Ecto neural progenitor cell (in vitro differentiated cells): Measurements from ENCODE around the gene OMD.

Experiments
- DNase-seq: peaks from one replicate; pipeline ENCODE4 v3.0.0-alpha.2; 2018; ENCODE audit warnings: low spot score

The OMD gene, protein sequence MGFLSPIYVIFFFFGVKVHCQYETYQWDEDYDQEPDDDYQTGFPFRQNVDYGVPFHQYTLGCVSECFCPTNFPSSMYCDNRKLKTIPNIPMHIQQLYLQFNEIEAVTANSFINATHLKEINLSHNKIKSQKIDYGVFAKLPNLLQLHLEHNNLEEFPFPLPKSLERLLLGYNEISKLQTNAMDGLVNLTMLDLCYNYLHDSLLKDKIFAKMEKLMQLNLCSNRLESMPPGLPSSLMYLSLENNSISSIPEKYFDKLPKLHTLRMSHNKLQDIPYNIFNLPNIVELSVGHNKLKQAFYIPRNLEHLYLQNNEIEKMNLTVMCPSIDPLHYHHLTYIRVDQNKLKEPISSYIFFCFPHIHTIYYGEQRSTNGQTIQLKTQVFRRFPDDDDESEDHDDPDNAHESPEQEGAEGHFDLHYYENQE

DNA sequence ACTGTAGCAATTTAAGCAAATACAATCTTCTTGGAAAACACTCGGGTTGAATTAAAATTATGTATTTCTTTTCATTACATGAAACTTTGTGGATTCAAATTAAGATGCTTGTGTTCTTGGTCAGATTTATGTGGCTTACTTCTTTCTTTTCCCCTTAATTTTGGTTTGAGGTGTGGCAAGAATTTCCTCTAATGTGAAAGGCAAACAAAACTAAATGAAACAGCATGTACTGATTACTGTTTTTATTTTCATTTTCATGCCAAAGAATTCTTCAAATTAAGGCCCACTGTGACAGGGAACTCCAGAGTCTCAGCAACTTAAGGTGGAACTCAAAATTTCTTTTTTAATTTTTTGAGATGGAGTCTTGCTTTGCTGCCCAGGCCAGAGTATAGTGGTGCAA, at the start of gene OMD:
TSS of gene OMD (minus strand) at position 132 of the 400 bp plus-strand sequence. CDS start 6,913 bp downstream, outside the sequence.
- DNase-seq, result no peak

DNA sequence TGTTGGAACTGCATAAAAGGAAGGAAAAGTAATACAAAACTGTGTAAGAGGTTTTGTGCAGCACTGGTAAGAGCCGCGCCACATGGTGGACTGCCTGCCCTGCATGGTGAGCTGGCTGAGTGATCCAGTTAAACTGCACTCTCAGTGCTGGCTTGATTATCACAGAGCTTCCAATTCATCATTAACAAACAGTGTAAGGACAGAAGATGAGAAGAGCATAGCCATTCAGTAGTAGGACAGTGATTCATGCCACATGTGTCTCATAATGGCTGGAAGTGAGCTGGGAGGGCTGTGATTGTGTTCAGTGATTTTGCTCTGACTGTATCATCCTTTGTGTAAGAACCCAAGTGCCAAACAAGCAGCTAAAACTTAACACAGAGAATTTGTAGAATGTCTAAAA, 43.9 kb upstream of the OMD start:
- no peak for DNase-seq

DNA sequence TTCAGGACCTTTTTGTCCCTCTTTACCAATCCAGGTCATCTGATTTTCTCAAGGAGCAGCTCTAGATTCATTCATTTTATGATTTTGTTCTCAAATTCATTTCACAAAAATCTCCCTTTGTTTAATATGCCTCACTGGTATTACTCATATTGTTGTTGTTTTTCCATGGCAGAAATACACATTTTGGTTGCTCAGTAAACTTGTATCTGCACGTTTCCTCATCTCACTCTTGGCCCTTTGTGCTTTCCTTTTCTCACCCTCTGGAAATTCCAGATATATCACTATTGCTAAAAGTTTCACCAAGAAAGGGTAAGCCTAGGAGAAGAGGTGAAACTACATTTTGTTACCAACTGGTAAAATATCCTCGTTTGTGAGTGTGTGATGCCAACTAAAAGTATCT, 43.2 kb upstream of the OMD start:
- DNase-seq, result no peak

DNA sequence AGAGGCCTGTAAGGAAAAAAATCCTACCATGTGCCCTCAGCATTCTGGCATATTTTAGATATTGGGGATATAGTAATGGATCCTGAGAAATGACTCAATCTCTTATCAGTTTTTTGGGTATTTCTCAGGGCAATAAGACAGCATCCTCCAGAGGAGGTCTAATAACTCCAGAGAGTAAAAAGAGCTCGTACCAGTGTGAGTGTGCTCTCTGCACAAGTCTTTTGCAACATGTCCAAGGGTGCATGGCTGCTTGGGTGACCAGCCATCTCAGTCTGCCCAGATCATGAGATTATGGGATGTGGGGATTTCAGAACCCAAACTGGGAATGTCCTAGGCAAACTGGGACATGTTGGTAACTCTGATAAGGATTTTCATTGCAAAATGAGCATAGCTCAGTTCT, 42.8 kb upstream of the OMD start:
- DNase-seq, result no peak

DNA sequence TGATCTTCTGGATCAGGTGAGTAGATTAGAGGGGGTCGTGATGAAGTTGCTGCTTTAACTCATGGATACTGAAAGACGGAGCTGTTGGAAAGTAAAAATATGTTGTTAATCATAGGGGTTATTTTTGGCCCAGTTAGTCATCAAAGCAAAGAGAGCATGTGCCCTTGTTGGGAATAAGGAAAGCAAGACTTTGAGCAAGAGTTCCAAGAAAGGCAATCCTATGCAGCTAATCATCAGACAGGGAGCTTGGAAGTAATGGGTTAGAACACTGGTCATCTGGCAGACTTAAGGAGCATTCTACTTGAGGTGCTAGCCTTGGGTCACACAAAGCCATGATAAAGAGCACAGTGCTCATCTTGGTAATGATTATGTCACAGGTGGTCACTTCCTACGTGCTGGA, 39.7 kb upstream of the OMD start:
- DNase-seq, result no peak

DNA sequence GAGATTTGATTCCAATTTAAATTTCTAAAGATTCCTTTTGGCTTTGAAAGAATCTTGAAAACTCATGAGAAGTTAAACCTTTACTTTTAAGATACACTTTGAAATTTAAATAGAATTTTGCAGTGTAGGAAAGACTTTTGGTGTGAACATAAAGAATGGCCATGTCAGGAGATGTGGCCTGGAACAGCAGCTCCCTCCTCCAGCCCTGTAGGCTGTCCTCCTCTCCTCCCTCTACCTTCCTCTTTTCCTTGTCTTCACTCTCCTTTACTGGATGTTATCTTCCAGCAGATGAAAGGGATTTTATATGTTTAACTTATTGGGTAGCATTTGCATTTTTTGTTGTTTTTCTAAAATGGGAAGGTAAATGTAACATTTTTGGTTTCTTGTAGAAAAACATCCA, 39.1 kb upstream of the OMD start:
- no peak for DNase-seq

DNA sequence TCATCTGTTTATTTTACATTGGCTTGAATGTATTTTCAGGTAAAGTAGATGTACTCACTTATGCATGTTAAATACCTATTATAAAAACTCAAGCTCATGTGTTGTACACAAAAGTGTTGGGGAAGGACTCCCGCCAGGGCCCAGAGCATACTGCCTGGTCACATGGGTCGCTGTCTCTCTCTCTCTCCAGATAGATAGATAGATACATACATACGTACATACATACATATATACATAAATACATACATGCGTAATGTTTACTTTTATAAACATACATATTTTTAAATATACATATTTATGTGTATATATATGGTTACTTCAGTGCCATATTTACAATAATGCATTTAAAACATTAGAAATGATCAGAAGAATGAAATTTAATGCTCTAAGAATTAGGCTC, 33.3 kb upstream of the OMD start:
- DNase-seq, result no peak

DNA sequence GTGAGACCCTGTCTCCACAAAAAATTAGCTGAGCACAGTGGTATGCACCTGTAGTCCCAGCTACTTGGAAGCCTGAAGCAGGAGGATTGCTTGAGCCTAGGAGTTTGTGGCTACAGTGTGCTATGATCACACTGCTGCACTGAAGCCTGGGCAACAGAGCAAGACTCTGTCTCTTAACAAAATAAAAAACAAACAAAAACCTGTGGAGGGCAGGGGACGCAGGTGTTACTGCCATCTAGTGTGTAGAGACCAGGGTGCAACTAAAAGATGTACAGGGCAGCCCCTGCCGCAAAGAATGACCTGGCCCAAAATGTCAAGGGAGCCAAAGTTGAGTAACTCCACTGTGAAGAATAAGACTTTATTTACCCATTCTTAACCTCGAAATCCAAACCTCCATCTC, 30.9 kb upstream of the OMD start:
- DNase-seq, result no peak

DNA sequence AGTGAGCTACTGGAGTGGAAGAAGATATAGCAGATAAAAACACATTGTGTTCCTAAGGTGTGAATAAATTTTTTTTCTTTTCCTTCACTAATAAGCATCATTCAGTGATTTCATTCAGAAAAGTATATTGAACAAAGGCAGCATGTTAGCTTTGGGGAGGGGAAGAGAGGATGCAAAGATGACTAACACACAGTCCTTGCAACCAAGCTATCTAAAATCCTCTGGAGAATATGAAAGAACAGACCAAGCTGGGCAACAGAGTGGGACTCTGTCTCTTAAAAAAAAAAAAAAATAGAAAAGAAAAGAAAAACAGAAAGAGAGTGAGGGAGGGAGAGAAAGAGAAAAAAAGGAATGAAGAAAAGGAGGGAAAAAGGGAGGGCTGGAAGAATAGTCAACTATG, 22.3 kb upstream of the OMD start:
- DNase-seq, result no peak

DNA sequence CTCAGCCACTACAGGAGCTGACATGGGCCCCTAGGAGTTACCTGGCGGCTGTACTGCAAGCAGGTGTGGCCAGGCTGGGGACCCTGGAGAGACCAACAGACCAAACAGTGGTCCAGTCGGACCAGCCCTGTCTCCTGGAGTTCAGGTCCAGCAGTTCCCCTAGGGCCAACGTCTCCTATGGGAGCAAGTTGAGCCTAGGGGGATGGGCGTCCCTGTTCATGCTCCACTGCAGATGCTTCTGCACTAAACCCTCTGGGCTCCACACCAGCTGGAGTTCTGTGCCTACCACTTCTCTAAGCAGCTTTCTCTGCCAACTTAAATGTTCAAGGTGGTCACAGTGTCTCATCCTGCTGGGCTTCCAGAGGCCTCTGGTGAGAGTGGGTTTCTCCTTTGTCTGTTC, 20.6 kb upstream of the OMD start:
- DNase-seq, result no peak

DNA sequence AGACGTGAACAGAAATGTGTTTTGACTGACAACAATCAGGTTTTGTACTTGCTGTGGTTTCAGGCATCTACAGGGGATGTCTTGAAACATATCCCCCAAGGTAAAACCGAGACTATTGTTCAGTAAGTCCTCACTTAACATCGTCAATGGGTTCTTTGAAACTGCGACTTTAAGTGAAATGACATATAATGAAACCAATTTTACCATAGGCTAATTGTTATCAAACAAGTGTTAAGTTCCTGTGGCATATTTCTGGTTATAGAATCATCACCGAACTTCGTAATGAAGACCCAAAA, 16.4 kb upstream of the OMD start:
- no peak for DNase-seq

DNA sequence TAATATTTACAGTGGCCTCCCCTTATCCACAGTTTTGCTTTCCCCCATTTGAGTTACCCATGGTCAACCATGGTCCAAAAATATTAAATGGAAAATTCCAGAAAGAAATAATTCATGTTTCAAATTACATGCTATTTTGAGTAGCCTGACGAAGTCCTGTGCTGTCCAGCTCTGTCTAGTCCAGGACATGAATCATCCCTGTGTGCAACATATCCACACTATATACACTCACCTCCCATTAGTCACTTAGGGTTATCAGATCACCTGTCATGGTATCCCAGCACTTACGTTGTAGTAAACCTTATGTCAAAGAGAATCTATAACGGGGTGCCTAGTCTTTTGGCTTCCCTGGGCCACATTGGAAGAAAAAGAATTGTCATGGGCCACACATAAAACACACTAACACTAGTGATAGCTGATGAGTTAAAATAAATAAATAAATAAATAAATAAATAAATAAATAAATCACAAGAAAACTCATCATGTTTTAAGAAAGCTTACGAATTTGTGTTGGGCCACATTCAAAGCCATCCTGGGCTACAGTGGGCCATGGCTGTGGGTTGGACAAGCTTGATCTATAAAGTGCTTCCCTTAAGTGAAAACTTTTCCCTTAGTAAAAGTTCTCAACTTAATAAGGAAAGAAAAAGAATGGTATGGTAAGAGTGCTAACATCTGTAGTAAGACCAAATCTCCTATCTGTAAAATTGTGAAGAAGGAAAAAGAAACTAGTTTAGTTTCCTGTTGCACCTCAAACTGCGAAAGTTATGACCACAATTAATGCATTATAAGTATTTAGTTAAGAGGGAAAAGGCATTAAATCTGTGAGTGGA, 15.9 kb upstream of the OMD start:
- no peak for DNase-seq

DNA sequence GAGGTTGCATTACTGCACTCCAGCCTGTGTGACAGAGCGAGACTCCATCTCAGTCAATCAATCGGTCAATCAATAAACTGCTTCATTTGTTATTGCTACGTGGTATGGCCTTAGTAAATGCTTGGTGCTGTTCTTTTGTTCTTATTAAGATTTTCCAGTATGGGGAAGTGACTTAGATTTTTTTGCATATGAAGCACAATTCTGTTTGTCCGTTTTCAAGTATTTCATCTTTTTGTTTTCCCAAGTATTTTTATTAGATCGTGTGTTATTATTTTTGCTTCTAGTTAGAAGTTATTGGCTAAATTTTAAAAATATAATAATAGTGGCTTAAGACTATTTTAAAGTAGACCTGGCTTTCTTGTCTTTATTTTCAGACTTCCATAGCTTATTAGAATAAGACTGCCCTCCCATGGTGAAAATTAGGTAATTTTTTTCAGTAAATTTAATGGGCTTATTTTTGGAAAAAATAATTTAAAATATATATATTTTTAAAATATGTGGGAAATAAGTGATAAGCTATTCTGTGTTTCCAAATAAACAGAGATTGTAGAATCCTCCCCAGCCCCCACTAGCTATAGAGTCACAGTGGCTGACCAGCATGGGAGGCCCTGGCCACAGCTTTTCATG, 14.7 kb upstream of the OMD start:
- no peak for DNase-seq

DNA sequence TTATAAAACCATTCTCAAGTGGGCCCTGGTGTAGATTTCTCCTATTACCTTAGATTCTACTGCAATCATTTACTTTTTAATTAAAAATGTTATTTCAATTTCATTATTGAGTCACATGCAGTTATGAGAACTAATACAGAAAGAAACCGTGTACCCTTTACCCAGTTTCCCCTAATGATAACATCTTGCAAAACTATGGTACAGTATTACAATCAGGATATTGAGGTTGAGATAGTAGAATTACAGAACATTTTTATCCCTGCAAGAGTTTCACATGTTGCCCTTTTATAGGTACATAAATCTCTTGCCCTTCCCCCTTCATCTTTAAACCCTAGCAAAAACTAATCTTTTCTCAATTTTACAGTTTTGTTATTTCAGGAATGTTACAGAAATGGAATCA, 11.0 kb upstream of the OMD start:
- DNase-seq, result no peak

DNA sequence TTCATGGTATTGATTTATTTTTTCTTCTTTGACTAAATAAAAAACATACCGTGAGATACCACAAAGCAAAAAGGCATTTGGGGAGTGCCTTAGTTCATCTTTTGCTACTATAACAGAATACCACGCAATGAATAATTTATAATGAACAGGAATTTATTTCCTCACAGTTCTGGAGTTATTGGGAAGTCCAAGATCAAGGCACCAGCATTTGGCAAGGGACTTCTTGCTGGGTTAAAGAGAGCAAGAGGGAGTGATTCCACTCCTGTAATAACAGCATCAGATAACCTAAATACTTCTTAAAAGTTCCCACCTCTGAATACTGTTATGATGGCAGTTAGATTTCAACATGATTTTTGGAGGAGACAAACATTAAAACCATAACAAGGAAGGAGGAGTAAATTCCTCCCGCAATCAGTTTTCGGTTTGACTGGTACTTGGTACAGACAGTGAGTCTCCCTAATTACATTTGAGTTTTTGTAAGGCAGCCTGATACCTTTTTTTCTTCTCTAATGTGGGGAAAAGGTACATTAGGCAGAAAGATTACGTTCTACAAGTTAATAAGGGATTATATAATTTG, 8.8 kb upstream of the OMD start:
- DNase-seq, result no peak

DNA sequence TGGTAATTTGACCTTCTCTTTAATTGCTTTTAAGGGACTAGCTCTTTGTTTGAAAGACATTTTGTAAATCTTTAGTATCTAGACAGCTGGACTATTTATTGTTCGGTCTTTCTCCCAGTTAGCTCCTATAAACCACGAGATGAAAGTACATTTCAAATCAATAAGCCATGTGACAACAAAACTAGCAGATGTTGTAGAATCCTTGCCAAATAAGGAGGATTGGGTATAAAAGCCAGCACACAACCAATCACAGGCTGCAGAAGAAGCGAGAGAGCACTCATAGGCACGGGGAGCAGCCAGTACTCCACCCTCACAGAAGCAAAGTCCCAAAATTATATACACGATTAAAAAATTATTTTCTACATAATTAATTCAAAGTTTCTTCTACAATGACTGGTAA, 8.1 kb upstream of the OMD start:
- DNase-seq, result no peak

DNA sequence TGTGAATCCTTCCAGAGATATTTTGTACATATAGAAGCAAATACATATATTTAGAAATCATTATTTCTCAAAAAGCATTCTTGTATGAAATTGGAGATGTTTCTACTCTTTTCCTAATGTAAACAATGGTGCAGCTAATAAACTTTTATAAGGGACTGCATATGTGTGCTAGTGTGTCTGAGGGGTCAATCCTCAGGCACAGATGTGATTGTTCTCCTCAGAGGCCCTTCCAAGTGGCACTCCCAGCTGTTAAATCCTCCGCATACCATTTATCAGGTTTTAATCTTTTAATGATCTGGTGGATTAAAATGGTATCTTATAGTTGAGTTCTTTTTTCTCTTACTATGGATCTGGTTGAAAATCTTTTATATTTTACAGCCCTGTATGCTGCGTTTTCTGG, 5.6 kb upstream of the OMD start:
- DNase-seq, result no peak

DNA sequence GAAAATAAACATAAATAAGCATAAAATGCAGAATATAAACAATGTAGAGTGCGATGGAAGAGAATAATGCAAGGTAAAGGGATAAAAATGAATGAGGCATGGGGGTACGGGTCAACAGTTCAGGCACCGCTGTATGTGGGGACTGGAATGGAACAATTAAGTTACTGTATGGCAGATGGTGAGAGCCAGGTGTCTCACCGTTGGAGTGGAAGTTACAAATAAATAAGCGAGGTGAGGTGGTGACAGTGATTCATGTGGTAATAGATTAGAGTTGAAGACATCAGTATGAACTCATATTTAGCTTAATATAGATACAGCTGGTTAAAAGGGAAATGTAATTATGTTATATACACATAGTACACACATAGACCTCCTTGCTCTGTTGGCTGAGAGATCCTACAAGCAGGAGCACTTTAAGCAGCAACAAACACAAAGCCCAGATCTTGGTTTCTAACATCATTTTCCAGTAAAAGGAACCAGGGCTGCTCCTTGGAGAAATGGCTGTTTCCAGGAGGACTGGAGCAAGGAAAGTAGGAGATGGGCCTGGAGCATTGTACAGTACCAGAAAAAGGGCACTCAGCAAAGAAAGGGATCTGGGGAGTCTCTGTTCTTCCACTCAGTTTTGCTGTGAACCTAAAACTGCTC, 2.4 kb upstream of the OMD start:
- DNase-seq, result no peak

DNA sequence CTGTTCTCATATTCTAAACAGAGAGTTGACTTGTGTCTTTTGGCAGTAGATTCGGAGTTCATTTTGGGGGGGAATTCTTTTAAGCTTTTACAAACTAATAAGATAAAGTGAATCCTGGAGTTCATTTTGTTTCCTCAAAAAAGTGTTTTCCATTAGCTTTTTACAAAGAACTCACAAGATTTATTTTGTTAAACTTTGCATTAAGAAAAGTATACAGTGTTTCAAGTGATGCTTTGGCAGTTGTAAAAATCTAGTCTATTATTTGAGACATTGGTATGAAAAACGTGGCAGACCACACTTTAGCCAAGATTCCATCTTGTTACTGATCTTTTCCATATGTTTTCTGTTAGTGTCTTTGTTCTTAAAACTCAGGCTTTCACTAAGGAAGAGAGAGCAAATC, 1.2 kb upstream of the OMD start:
- no peak for DNase-seq

DNA sequence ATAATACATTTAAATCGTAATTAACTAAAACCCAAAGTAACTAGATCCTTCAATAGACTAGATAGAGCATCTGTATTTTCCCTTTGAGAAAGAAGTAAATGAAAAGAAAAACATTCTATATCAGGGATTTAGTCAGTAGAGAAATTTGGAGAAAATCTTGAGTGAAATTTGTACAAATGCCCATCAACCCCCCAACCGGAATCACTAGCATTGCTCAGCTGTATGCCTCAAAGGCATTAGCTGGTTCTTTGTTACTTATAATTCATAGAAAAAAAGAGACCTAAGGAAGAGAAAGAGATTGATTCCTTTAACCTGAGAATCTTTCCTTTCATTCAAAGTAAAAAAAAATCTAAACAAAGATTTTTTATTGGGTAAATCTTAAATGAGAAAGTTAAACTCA, 659 bp downstream of the OMD start:
- no peak for DNase-seq

DNA sequence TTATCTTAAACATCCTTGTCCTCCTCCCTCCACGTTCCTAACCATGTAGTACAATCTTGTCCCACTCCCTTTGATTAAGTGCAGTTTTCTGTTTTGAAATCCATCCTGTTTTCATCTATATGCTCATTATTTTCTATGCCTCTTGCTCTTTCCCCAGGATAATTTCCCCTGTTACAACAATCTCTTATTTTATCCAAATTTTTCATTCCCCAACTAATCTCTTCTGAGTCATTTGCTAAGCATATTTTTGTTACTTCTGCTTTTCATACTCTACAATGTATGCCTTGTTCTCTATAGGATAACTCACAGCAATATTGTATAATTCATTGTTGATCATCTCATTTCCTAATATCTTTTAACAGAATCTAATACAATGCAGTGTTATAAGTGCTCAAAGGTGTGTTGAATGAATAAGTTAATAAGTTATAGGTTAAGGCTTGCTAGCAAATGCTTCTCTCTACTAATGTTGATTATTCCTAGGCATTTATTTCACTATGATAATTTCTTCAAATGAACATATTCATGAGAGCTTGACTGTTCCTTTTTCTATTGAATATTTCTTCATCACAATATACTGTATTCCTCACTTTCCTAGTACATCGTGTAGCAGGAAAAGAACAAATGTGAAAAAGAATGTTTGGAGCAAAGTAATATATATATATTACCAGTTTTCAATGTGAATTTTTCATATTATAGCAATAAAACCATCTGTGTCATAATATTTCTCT, 1.5 kb downstream of the OMD start:
- no peak for DNase-seq

DNA sequence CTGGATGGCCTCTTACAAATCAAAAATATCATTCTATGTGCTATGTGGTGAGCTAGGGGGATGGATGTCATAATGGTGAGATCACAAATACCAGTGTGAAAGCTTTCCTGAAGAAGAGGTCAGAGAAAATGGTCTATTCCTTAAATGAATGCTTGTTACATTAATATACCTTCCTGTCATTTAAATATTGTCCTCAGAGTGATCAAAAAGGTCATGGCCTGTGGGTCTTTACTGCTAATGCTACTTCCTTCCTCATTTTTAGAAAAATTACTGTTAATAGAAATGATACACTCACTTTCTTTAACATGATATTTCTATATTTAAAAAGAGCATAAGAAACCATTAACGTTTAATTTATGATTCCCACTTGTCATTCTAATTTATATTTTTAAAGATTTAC, 9.7 kb downstream of the OMD start:
- no peak for DNase-seq
